Kidney (tissue), 14 donors: ENCODE measurements around the gene MARCO. TPM values are rescaled to one million over a fixed set of nuclear protein-coding genes. Genes with fewer than 3 reads are reported as not detected.

Experiments
- DNase-seq, 5 donors: peaks; one replicate each; pipeline ENCODE4 v3.0.0-alpha.2; 2013 to 2020
- FAIRE-seq: peaks from 2 replicates; lab custom pipeline; 2012; peaks lifted over from hg19 to GRCh38; lab: Jason Lieb, UNC
- H3K27ac ChIP-seq, 2 donors: one replicate each; pipeline ENCODE4 v1.7.0; 2013; ENCODE audit warnings: low read depth in 2 of 2, low read length in 2 of 2, inconsistent platforms in 1 of 2
- H3K27me3 ChIP-seq: one replicate; pipeline ENCODE4 v1.7.1; 2013; ENCODE audit warnings: low read length, inconsistent platforms; ENCODE audit not compliant: control insufficient read depth, insufficient read depth
- H3K36me3 ChIP-seq, 3 donors: one replicate each; pipeline versions ENCODE4 v1.7.0 to v1.7.1; 2013; ENCODE audit warnings: low read length in 3 of 3, control low read depth in 1 of 3, inconsistent platforms in 1 of 3; ENCODE audit not compliant: insufficient read depth in 3 of 3, control insufficient read depth in 2 of 3
- H3K4me1 ChIP-seq, 3 donors: one replicate each; pipeline versions ENCODE4 v1.7.0 to v1.7.1; 2013; ENCODE audit warnings: low read length in 3 of 3, inconsistent platforms in 1 of 3, low read depth in 1 of 3; ENCODE audit not compliant: control insufficient read depth in 2 of 3, insufficient read depth in 2 of 3
- H3K4me3 ChIP-seq, 3 donors: one replicate each; pipeline versions ENCODE4 v1.7.0 to v1.8.1; 2013; ENCODE audit warnings: low read length in 3 of 3, control low read depth in 1 of 3, inconsistent platforms in 1 of 3
- H3K9ac ChIP-seq, 3 donors: one replicate each; pipeline versions ENCODE4 v1.7.0 to v1.7.1; 2013; ENCODE audit warnings: low read length in 3 of 3, control low read depth in 1 of 3, inconsistent platforms in 1 of 3
- H3K9me3 ChIP-seq, 3 donors: one replicate each; pipeline versions ENCODE4 v1.7.0 to v1.7.1; 2013; ENCODE audit warnings: low read length in 3 of 3, control low read depth in 1 of 3, inconsistent platforms in 1 of 3; ENCODE audit not compliant: control insufficient read depth in 2 of 3, insufficient read depth in 1 of 3
- intact Hi-C: fragments of 100-400 bp; cut with DNase I; formaldehyde crosslinking; loops from one replicate; pipeline ENCODE4 v1.11.1; 2022
- polyA plus RNA-seq: library from polyadenylated mRNA; stranded (reverse); fragments of 350-450 nt; fragmentation: Illumina TruSeq; extraction: RNeasy Lipid Tissue Mini Kit (QIAGEN cat#74804); gene quantifications from one replicate; pipeline ENCODE4 v1.2.3, GENCODE V29; 2014; ENCODE audit warnings: low read depth, low replicate concordance; ENCODE audit not compliant: insufficient read depth
- total RNA-seq: library from RNA; stranded (reverse); fragmentation: NEBNext Ultra II Directional; extraction: Animal tissue kit (Norgen Biotek cat#: 25700); gene quantifications from one replicate; pipeline ENCODE4 v1.2.1, GENCODE V29; 2021
- TF ChIP-seq, protein P1 (sequence below): IDR thresholded peaks from 3 replicates; pipeline ENCODE4 v1.5.1; 2012; ENCODE audit warnings: mild to moderate bottlenecking, moderate library complexity, borderline replicate concordance; ENCODE audit not compliant: insufficient read depth; ENCODE audit errors: extremely low read depth
- donor health status: control.
- donor health status: control.
- donor health status: control.
- donor health status: control.
- donor health status: control.
- donor health status: DM: yes; HTN: yes; CAD: no.
- donor health status: Normal renal cell carcinoma (clear cell type).

The MARCO gene
- total and polyA plus RNA-seq, 2 donors from 2014 or later, result 0.65 to 4.6 TPM

GRCh38 chr2:118929059-118929458, 12.9 kb upstream of the MARCO start:
- H3K4me1 ChIP-seq, result no peaks in the 10 kb centered on the region
- FAIRE-seq (no peak), DNase-seq (no peak)
- TF ChIP-seq, protein P1, sequence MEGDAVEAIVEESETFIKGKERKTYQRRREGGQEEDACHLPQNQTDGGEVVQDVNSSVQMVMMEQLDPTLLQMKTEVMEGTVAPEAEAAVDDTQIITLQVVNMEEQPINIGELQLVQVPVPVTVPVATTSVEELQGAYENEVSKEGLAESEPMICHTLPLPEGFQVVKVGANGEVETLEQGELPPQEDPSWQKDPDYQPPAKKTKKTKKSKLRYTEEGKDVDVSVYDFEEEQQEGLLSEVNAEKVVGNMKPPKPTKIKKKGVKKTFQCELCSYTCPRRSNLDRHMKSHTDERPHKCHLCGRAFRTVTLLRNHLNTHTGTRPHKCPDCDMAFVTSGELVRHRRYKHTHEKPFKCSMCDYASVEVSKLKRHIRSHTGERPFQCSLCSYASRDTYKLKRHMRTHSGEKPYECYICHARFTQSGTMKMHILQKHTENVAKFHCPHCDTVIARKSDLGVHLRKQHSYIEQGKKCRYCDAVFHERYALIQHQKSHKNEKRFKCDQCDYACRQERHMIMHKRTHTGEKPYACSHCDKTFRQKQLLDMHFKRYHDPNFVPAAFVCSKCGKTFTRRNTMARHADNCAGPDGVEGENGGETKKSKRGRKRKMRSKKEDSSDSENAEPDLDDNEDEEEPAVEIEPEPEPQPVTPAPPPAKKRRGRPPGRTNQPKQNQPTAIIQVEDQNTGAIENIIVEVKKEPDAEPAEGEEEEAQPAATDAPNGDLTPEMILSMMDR, result no peak
- no peaks in the 10 kb centered on the region for H3K27me3 ChIP-seq
- intact Hi-C loops, result no loop called here
- no peak overlapping the region for H3K9ac ChIP-seq
- no peak overlapping the region for H3K4me3 ChIP-seq
- H3K36me3 ChIP-seq, result no peaks in the 10 kb centered on the region
- no peak overlapping the region for H3K27ac ChIP-seq
- H3K9me3 ChIP-seq, result peaks cover 0 to 21% (median 2%) of the 10 kb centered on the region in 3 donors

- Histone ChIP-seq H3K36me3 (no peaks in the 10 kb centered on the region), H3K27ac (no peak overlapping the region), H3K27me3 (no peaks in the 10 kb centered on the region), H3K4me3 (no peak overlapping the region), H3K4me1 (no peaks in the 10 kb centered on the region), H3K9me3 (peaks cover 0 to 21% (median 2%) of the 10 kb centered on the region in 3 donors), H3K9ac (no peak overlapping the region)
- DNase-seq (no peak), FAIRE-seq (no peak)
- TF ChIP-seq, protein P1, result no peak
- intact Hi-C loops, result no loop called here
These were observed 9.0 kb upstream of the MARCO start for GRCh38 chr2:118932949-118933348.

DNA sequence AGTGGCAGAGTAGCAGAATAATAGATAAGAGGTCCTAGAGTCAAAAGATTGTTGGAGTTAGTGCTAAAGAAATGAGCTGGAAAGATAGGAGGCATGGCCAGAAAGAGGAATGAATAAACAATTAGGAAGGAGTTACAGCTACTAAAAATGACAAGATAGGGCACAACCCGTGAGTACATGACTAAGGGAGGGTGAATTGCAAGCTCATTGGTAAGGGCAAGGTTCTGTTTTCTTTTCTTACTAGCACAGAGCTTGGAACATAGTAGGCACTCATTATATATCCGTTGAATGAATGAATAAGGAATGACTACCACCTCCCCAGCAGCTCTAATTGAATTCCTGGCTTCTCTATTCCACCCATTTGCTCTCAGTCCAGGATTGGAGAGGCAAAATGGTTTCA, 5.7 kb upstream of the MARCO start:
- H3K4me3 ChIP-seq, result no peak overlapping the region
- H3K27ac ChIP-seq, result no peak overlapping the region
- H3K27me3 ChIP-seq, result no peaks in the 10 kb centered on the region
- H3K4me1 ChIP-seq, result no peaks in the 10 kb centered on the region
- TF ChIP-seq, protein P1, result no peak
- DNase-seq (no peak), FAIRE-seq (no peak)
- intact Hi-C loops, result no loop called here
- H3K9ac ChIP-seq, result no peak overlapping the region
- H3K36me3 ChIP-seq, result no peaks in the 10 kb centered on the region
- peaks cover 0 to 21% (median 2%) of the 10 kb centered on the region in 3 donors for H3K9me3 ChIP-seq

GRCh38 chr2:118936936-118937335, 5.1 kb upstream of the MARCO start:
- TF ChIP-seq, protein P1, result no peak
- Histone ChIP-seq H3K4me1 (no peaks in the 10 kb centered on the region), H3K27ac (no peak overlapping the region), H3K4me3 (no peak overlapping the region), H3K36me3 (no peaks in the 10 kb centered on the region), H3K9me3 (peaks cover 0 to 17% (median 2%) of the 10 kb centered on the region in 3 donors), H3K27me3 (no peaks in the 10 kb centered on the region), H3K9ac (no peak overlapping the region)
- DNase-seq (no peak), FAIRE-seq (no peak)
- intact Hi-C loops, result no loop called here
